Glutamatergic neuron (in vitro differentiated cells): Measurements from ENCODE around the gene SIRPG. TPM values are rescaled to one million over a fixed set of nuclear protein-coding genes. Genes with fewer than 3 reads are reported as not detected.

Experiments
- DNase-seq: peaks from one replicate; pipeline ENCODE4 v3.0.0; 2022
- H3K27ac Mint-ChIP-seq: one replicate; pipeline ENCODE4 v1.8.0; 2020; ENCODE audit warnings: mild to moderate bottlenecking, mixed read lengths, inconsistent platforms; ENCODE audit not compliant: unreplicated experiment
- H3K27me3 Mint-ChIP-seq: one replicate; pipeline ENCODE4 v1.8.0; 2020; ENCODE audit warnings: mild to moderate bottlenecking, moderate library complexity, mixed read lengths, inconsistent platforms; ENCODE audit not compliant: unreplicated experiment
- H3K36me3 Mint-ChIP-seq: one replicate; pipeline ENCODE4 v1.8.0; 2020; ENCODE audit warnings: mild to moderate bottlenecking, mixed read lengths, inconsistent platforms; ENCODE audit not compliant: unreplicated experiment
- H3K4me1 Mint-ChIP-seq: one replicate; pipeline ENCODE4 v1.8.0; 2020; ENCODE audit warnings: mild to moderate bottlenecking, low read depth, mixed read lengths, inconsistent platforms; ENCODE audit not compliant: unreplicated experiment
- H3K4me3 Mint-ChIP-seq: one replicate; pipeline ENCODE4 v1.8.0; 2020; ENCODE audit warnings: mild to moderate bottlenecking, mixed read lengths, inconsistent platforms; ENCODE audit not compliant: unreplicated experiment
- H3K9me3 Mint-ChIP-seq: one replicate; pipeline ENCODE4 v1.8.0; 2020; ENCODE audit warnings: mild to moderate bottlenecking, moderate library complexity, mixed read lengths, inconsistent platforms; ENCODE audit not compliant: unreplicated experiment
- CTCF ChIP-seq: fragments of 200-600 bp; sonication (generic); IDR thresholded peaks from one replicate; pipeline ENCODE4 v1.5.0; 2021; ENCODE audit not compliant: partially characterized antibody, unreplicated experiment
- total RNA-seq: library from RNA; stranded (reverse); fragmentation: NEBNext Ultra II Directional; extraction: Animal tissue kit (Norgen Biotek cat#: 25700); gene quantifications from one replicate; pipeline ENCODE4 v1.2.1, GENCODE V29; 2021; ENCODE audit not compliant: unreplicated experiment

The SIRPG gene
- total RNA-seq, 1 donor from 2014 or later, result not detected

- no peak for DNase-seq
- H3K4me3 Mint-ChIP-seq, result no peak overlapping the region
- TF ChIP-seq CTCF, result no peak
- no peaks in the 10 kb centered on the region for H3K9me3 Mint-ChIP-seq
- H3K27ac Mint-ChIP-seq, result no peak overlapping the region
- no peaks in the 10 kb centered on the region for H3K36me3 Mint-ChIP-seq
- no peaks in the 10 kb centered on the region for H3K4me1 Mint-ChIP-seq
- H3K27me3 Mint-ChIP-seq, result peaks cover 2% of the 10 kb centered on the region
Observed at GRCh38 chr20:1626528-1627199, 30.9 kb downstream of the SIRPG start.

GRCh38 chr20:1625083-1625690 lies 32.4 kb downstream of the SIRPG start:
- no peak overlapping the region for H3K4me3 Mint-ChIP-seq
- DNase-seq, result no peak

GRCh38 chr20:1623501-1624205 lies 33.9 kb downstream of the SIRPG start:
- Mint-ChIP-seq H3K4me3 (no peak overlapping the region), H3K9me3 (no peaks in the 10 kb centered on the region), H3K4me1 (no peaks in the 10 kb centered on the region), H3K27me3 (peaks cover 4% of the 10 kb centered on the region), H3K27ac (no peak overlapping the region), H3K36me3 (no peaks in the 10 kb centered on the region)
- DNase-seq, result no peak
- TF ChIP-seq CTCF, result no peak

More at GRCh38 chr20:1625083-1625690, 32.4 kb downstream of the SIRPG start:
- Mint-ChIP-seq H3K27me3 (peaks cover 4% of the 10 kb centered on the region), H3K36me3 (no peaks in the 10 kb centered on the region), H3K9me3 (no peaks in the 10 kb centered on the region), H3K4me1 (no peaks in the 10 kb centered on the region), H3K27ac (no peak overlapping the region)
- no peak for TF ChIP-seq CTCF

GRCh38 chr20:1622450-1622849 lies 35.1 kb downstream of the SIRPG start:
- H3K27me3 Mint-ChIP-seq, result peaks cover 4% of the 10 kb centered on the region
- H3K9me3 Mint-ChIP-seq, result no peaks in the 10 kb centered on the region
- DNase-seq, result no peak
- H3K4me1 Mint-ChIP-seq, result no peaks in the 10 kb centered on the region
- no peaks in the 10 kb centered on the region for H3K36me3 Mint-ChIP-seq
- no peak for TF ChIP-seq CTCF
- H3K27ac Mint-ChIP-seq, result no peak overlapping the region
- H3K4me3 Mint-ChIP-seq, result no peak overlapping the region

- no peak for TF ChIP-seq CTCF
- Mint-ChIP-seq H3K27me3 (peaks cover 4% of the 10 kb centered on the region), H3K36me3 (no peaks in the 10 kb centered on the region), H3K4me1 (no peaks in the 10 kb centered on the region), H3K4me3 (no peak overlapping the region), H3K9me3 (no peaks in the 10 kb centered on the region), H3K27ac (no peak overlapping the region)
- no peak for DNase-seq
Observed at GRCh38 chr20:1621316-1621715, 36.3 kb downstream of the SIRPG start.
